GM12878 (cell line): ENCODE results near the gene PTGR3. TPM values are rescaled to one million over a fixed set of nuclear protein-coding genes. Genes with fewer than 3 reads are reported as not detected.

Experiments used
- ATAC-seq: fragments of 200-7000 bp; cut with Tn5 transposase; 3 replicates; pipeline ENCODE4 v1.9.1; 2020; ENCODE audit warnings: mild to moderate bottlenecking, moderate library complexity
- BruUV-seq: library from RNA; stranded (reverse); fragments of 400-500 nt; replicated peaks from 2 replicates; lab custom pipeline; 2021; lab: Mats Ljungman, UMichigan
- CTCF ChIA-PET: fragments of 300-600 bp; sonication (Branson Sonifier 250); formaldehyde crosslinking; extraction: SDS; loops from one replicate; lab custom pipeline; 2021; ENCODE audit warnings: inconsistent platforms; lab: Yijun Ruan, JAX
- POLR2A ChIA-PET: fragments of 350-600 bp; formaldehyde crosslinking; extraction: SDS; loops from one replicate; lab custom pipeline; 2021; ENCODE audit warnings: inconsistent platforms; lab: Charles Lee
- RAD21 ChIA-PET: fragments of 300-600 bp; sonication (Branson Sonifier 250); formaldehyde crosslinking; loops from one replicate; lab custom pipeline; 2023; ENCODE audit warnings: antibody characterized with exemption; ENCODE audit not compliant: unreplicated experiment; lab: Charles Lee
- SMC1A ChIA-PET: fragments of 300-600 bp; sonication (Branson Sonifier 250); formaldehyde crosslinking; loops from one replicate; lab custom pipeline; 2023; ENCODE audit not compliant: unreplicated experiment, uncharacterized antibody; lab: Charles Lee
- DNase-seq: peaks from one replicate; pipeline ENCODE4 v3.0.0-alpha.2; 2011; ENCODE audit warnings: low read depth, low spot score
- FAIRE-seq: peaks from 3 replicates; lab custom pipeline; 2011; peaks lifted over from hg19 to GRCh38; lab: Jason Lieb, UNC
- H2AFZ ChIP-seq: 2 replicates; pipeline ENCODE4 v1.6.0; 2011; ENCODE audit warnings: low read depth, low read length, control low read depth; ENCODE audit not compliant: control insufficient read depth
- H3K27ac ChIP-seq: 2 replicates; pipeline ENCODE4 v1.5.1; 2011; ENCODE audit warnings: control low read depth; ENCODE audit not compliant: control insufficient read depth, insufficient read depth
- H3K27me3 ChIP-seq, 2 experiments: replicated peaks in 1 of 2; 2 replicates each; pipeline versions ENCODE4 v1.6.0 to v1.6.1; 2011; ENCODE audit warnings: low read length in 1 of 2; ENCODE audit not compliant: control insufficient read depth in 2 of 2, insufficient read depth in 2 of 2
- H3K36me3 ChIP-seq, 2 experiments: 2 replicates each; pipeline ENCODE4 v1.5.1; 2011; ENCODE audit warnings: low read length in 1 of 2; ENCODE audit not compliant: control insufficient read depth in 2 of 2, insufficient read depth in 2 of 2
- H3K4me1 ChIP-seq: 2 replicates; pipeline ENCODE4 v1.6.1; 2011; ENCODE audit warnings: mild to moderate bottlenecking, low read length, moderate library complexity, mixed read lengths; ENCODE audit not compliant: control insufficient read depth, insufficient read depth
- H3K4me2 ChIP-seq: 2 replicates; pipeline ENCODE4 v1.6.0; 2011; ENCODE audit warnings: control low read depth; ENCODE audit not compliant: control insufficient read depth, insufficient read depth
- H3K4me3 ChIP-seq: fragments of 200-600 bp; sonication (generic); 2 replicates; pipeline ENCODE4 v1.5.1; 2016
- H3K79me2 ChIP-seq: 2 replicates; pipeline ENCODE4 v1.6.0; 2011; ENCODE audit warnings: low read length; ENCODE audit not compliant: control insufficient read depth, insufficient read depth
- H3K9ac ChIP-seq: 2 replicates; pipeline ENCODE4 v1.8.0; 2011; ENCODE audit warnings: low read length, control low read depth, mixed read lengths; ENCODE audit not compliant: control insufficient read depth, insufficient read depth
- H3K9me3 ChIP-seq: replicated peaks from 3 replicates; pipeline ENCODE4 v1.5.1; 2011; ENCODE audit warnings: mild to moderate bottlenecking, low read length; ENCODE audit not compliant: control insufficient read depth, insufficient read depth
- H4K20me1 ChIP-seq: 2 replicates; pipeline ENCODE4 v1.6.0; 2011; ENCODE audit not compliant: control insufficient read depth, insufficient read depth
- ASH2L ChIP-seq: fragments of 300-600, 200-600 bp; sonication (generic); IDR thresholded peaks from 2 replicates; pipeline ENCODE4 v1.6.1; 2017; ENCODE audit warnings: low read depth, mild to moderate bottlenecking, borderline replicate concordance
- BCL11A ChIP-seq: IDR thresholded peaks from 2 replicates; pipeline ENCODE4 v1.6.1; 2011; ENCODE audit warnings: low read depth, low read length
- CEBPB ChIP-seq, 2 experiments: fragments of 150-350 bp in 1 of 2; IDR thresholded peaks; 2 replicates each; pipeline ENCODE4 v1.6.1; 2012 to 2014; ENCODE audit warnings: low read depth in 2 of 2, low read length in 2 of 2, borderline replicate concordance in 1 of 2, inconsistent platforms in 1 of 2
- CHD1 ChIP-seq: IDR thresholded peaks from 2 replicates; pipeline ENCODE4 v1.6.1; 2012; ENCODE audit warnings: low read depth, low read length, improper control_type of control experiment
- CREB1 ChIP-seq: IDR thresholded peaks from 2 replicates; pipeline ENCODE4 v1.6.1; 2012; ENCODE audit warnings: low read depth, mild to moderate bottlenecking, inconsistent platforms
- IRF3 ChIP-seq: fragments of 450-650 bp; IDR thresholded peaks from 2 replicates; pipeline ENCODE4 v1.6.1; 2014; ENCODE audit warnings: mild to moderate bottlenecking
- NFXL1 ChIP-seq: fragments of 450-650 bp; IDR thresholded peaks from 2 replicates; pipeline ENCODE4 v1.6.1; 2017; ENCODE audit warnings: antibody characterized with exemption, mild to moderate bottlenecking, borderline replicate concordance
- POLR2AphosphoS2 ChIP-seq: IDR thresholded peaks from 2 replicates; pipeline ENCODE4 v1.6.1; 2011; ENCODE audit warnings: low read depth, mild to moderate bottlenecking, low read length, improper control_type of control experiment, moderate library complexity
- SMAD1 ChIP-seq: fragments of 450-650 bp; IDR thresholded peaks from 2 replicates; pipeline ENCODE4 v1.6.1; 2018; ENCODE audit warnings: mild to moderate bottlenecking, low read depth; ENCODE audit not compliant: partially characterized antibody
- USF1 ChIP-seq: IDR thresholded peaks from 2 replicates; pipeline ENCODE4 v1.6.1; 2011; ENCODE audit warnings: borderline replicate concordance, low read depth, mild to moderate bottlenecking, moderate library complexity, mixed read lengths, low read length; ENCODE audit not compliant: insufficient read depth; ENCODE audit errors: extremely low read length
- WRNIP1 ChIP-seq: IDR thresholded peaks from 2 replicates; pipeline ENCODE4 v1.6.1; 2011; ENCODE audit warnings: low read depth, low read length, improper control_type of control experiment, borderline replicate concordance
- YY1 ChIP-seq: IDR thresholded peaks from 2 replicates; pipeline ENCODE4 v1.6.1; 2011; ENCODE audit warnings: low read depth, mild to moderate bottlenecking, low read length
- ZZZ3 ChIP-seq: IDR thresholded peaks from 2 replicates; pipeline ENCODE4 v1.6.1; 2011; ENCODE audit warnings: low read depth; ENCODE audit not compliant: control insufficient read depth, insufficient read length
- WGBS: methylation state at CpG from one replicate; pipeline ENCODE4 v1.1.6; 2016; ENCODE audit warnings: low lambda C conversion rate; ENCODE audit not compliant: insufficient replicate concordance, insufficient coverage; ENCODE audit errors: missing lambda C conversion rate; 5-methylcytosine and 5-hydroxymethylcytosine counted together
- in situ Hi-C: fragments of 300-500 bp; cut with MboI; formaldehyde crosslinking; loops from 9 replicates; pipeline ENCODE4 v1.14.3; 2018; ENCODE audit warnings: mixed read lengths
- intact Hi-C: fragments of 100-400 bp; cut with micrococcal nuclease; formaldehyde crosslinking; loops from one replicate; pipeline ENCODE4 v1.14.2; 2022; ENCODE audit not compliant: unreplicated experiment
- polyA plus RNA-seq, 11 experiments: library from polyadenylated mRNA; depleted of rRNA in 4 of 11; unstranded in 6 of 11; stranded (reverse) in 5 of 11; fragments of >200 nt; fragmentation: Nextera tagmentation in 4 of 11; fragmentation: Illumina TruSeq in 1 of 11; extraction: Ambion mirVana in 4 of 11; extraction: Trizol in 1 of 11; gene quantifications; 1 replicate in 1 of 11; 2 replicates in 10 of 11; pipeline versions ENCODE4 v1.2.1 to v1.2.3, GENCODE V29; 2011 to 2016; ENCODE audit warnings: inconsistent platforms in 2 of 11, missing spikeins in 2 of 11, low read depth in 1 of 11
- total RNA-seq, 4 experiments: library from RNA; depleted of rRNA in 3 of 4; stranded (reverse); fragments of >200 nt in 3 of 4; fragmentation: Illumina TruSeq in 1 of 4; extraction: Trizol in 1 of 4; gene quantifications; 2 replicates each; pipeline versions ENCODE4 v1.2.1 to v1.2.3, GENCODE V29; 2013 to 2021
- TF ChIP-seq, protein P1 (sequence below): fragments of 450-650 bp; IDR thresholded peaks from 2 replicates; pipeline ENCODE4 v1.6.1; 2016; ENCODE audit warnings: mild to moderate bottlenecking, moderate library complexity, borderline replicate concordance
- TF ChIP-seq, protein P2 (sequence below): IDR thresholded peaks from 2 replicates; pipeline ENCODE4 v1.6.1; 2012; ENCODE audit warnings: low read depth, low read length, improper control_type of control experiment

Gene PTGR3
- total and polyA plus RNA-seq, 10 of the 15 experiments (the other 5 are each of a cell fraction or from before 2014, with no cell fraction given) = 6.2 to 69.8 (median 21.9) TPM

DNA sequence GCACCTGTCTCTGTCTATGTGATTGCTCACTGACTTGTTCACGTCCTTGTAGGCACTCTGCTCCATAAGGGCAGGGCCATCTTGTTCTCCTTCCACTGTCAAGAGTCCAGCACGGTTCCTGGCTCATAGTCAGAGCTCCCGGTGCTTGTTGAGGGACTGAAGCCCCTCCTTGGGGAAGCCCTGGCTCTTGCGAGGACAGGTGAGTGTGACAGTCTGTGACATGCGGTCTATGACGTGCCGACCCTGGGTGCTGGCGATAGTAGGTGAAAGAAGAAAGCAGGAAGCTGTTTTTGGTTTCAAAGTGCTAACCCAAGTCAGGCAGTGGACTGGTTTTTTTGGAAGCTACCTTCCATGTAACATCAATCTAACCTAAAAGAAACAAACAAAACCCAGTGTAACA, 20.5 kb upstream of the PTGR3 start:
- ATAC-seq (no peak), DNase-seq (no peak), FAIRE-seq (no peak)
- WGBS = 90% methylated on average over 8 of the region's 8 CpGs
- H3K9me3 ChIP-seq = no peaks in the 10 kb centered on the region
- H3K4me3 ChIP-seq = no peak overlapping the region
- ChIA-PET RAD21 (no interaction called here), POLR2A (no interaction called here), CTCF (interaction anchor here (1.4 kb wide), 1 partner anchor 56 kb away, joined by 4 read pairs; no protein-coding TSS in a partner anchor), SMC1A (interaction anchor here (1.6 kb wide), 1 partner anchor 14 kb away, joined by 5 read pairs; no protein-coding TSS in a partner anchor)
- TF ChIP-seq YY1 (no peak), CEBPB (IDR thresholded peaks at IDR 0.05; ENCODE audit: borderline replicate concordance in 1 of 2, low read depth in 2 of 2, low read length in 2 of 2) (no peak), POLR2AphosphoS2 (no peak), USF1 (no peak), CREB1 (no peak), IRF3 (no peak), NFXL1 (no peak), WRNIP1 (no peak), BCL11A (no peak), SMAD1 (no peak), ZZZ3 (no peak), ASH2L (no peak), CHD1 (no peak)
- TF ChIP-seq, protein P1, sequence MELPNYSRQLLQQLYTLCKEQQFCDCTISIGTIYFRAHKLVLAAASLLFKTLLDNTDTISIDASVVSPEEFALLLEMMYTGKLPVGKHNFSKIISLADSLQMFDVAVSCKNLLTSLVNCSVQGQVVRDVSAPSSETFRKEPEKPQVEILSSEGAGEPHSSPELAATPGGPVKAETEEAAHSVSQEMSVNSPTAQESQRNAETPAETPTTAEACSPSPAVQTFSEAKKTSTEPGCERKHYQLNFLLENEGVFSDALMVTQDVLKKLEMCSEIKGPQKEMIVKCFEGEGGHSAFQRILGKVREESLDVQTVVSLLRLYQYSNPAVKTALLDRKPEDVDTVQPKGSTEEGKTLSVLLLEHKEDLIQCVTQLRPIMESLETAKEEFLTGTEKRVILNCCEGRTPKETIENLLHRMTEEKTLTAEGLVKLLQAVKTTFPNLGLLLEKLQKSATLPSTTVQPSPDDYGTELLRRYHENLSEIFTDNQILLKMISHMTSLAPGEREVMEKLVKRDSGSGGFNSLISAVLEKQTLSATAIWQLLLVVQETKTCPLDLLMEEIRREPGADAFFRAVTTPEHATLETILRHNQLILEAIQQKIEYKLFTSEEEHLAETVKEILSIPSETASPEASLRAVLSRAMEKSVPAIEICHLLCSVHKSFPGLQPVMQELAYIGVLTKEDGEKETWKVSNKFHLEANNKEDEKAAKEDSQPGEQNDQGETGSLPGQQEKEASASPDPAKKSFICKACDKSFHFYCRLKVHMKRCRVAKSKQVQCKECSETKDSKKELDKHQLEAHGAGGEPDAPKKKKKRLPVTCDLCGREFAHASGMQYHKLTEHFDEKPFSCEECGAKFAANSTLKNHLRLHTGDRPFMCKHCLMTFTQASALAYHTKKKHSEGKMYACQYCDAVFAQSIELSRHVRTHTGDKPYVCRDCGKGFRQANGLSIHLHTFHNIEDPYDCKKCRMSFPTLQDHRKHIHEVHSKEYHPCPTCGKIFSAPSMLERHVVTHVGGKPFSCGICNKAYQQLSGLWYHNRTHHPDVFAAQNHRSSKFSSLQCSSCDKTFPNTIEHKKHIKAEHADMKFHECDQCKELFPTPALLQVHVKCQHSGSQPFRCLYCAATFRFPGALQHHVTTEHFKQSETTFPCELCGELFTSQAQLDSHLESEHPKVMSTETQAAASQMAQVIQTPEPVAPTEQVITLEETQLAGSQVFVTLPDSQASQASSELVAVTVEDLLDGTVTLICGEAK = no peak
- TF ChIP-seq, protein P2, sequence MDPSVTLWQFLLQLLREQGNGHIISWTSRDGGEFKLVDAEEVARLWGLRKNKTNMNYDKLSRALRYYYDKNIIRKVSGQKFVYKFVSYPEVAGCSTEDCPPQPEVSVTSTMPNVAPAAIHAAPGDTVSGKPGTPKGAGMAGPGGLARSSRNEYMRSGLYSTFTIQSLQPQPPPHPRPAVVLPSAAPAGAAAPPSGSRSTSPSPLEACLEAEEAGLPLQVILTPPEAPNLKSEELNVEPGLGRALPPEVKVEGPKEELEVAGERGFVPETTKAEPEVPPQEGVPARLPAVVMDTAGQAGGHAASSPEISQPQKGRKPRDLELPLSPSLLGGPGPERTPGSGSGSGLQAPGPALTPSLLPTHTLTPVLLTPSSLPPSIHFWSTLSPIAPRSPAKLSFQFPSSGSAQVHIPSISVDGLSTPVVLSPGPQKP = no peak
- H3K4me1 ChIP-seq = peaks cover 5% of the 10 kb centered on the region
- no peak overlapping the region for H3K9ac ChIP-seq
- BruUV-seq = no TSS peak
- in situ Hi-C loops = no loop called here
- H3K79me2 ChIP-seq = no peaks in the 10 kb centered on the region; the same call in none of the 2 replicates
- H4K20me1 ChIP-seq = no peaks in the 10 kb centered on the region
- no peak overlapping the region for H3K4me2 ChIP-seq
- no peak overlapping the region for H2AFZ ChIP-seq
- intact Hi-C loops = no loop called here
- no peaks in the 10 kb centered on the region; a peak in 1 of 4 replicates for H3K36me3 ChIP-seq
- no peaks in the 10 kb centered on the region for H3K27me3 ChIP-seq
- H3K27ac ChIP-seq = no peak overlapping the region
